H1 (cell line): ENCODE results near the gene NME1. TPM values are rescaled to one million over a fixed set of nuclear protein-coding genes. Genes with fewer than 3 reads are reported as not detected.

Source experiments
- CTCF ChIA-PET: fragments of 300-600 bp; sonication (Branson Sonifier 250); formaldehyde crosslinking; loops from one replicate; lab custom pipeline; 2021; ENCODE audit not compliant: partially characterized antibody; lab: Charles Lee
- POLR2A ChIA-PET: fragments of 300-600 bp; sonication (Branson Sonifier 250); formaldehyde crosslinking; loops from one replicate; lab custom pipeline; 2021; ENCODE audit warnings: inconsistent platforms; ENCODE audit not compliant: partially characterized antibody; lab: Charles Lee
- DNase-seq, 2 experiments: peaks; one replicate each; pipeline versions ENCODE4 v3.0.0 to v3.0.0-alpha.2; 2010 to 2022; ENCODE audit warnings: low spot score in 2 of 2, low read depth in 1 of 2, mixed read lengths in 1 of 2
- FAIRE-seq: peaks from 2 replicates; lab custom pipeline; 2011; peaks lifted over from hg19 to GRCh38; lab: Jason Lieb, UNC
- H2AFZ ChIP-seq: 2 replicates; pipeline ENCODE4 v1.8.1; 2012; ENCODE audit warnings: low read length, inconsistent platforms
- H2AK5ac ChIP-seq: 2 replicates; pipeline ENCODE4 v1.6.1; 2013; ENCODE audit warnings: low read depth, low read length
- H2BK120ac ChIP-seq: replicated peaks from 2 replicates; pipeline ENCODE3; 2013; ENCODE audit warnings: low read depth, low read length, inconsistent platforms
- H2BK12ac ChIP-seq: 2 replicates; pipeline ENCODE4 v1.6.1; 2013; ENCODE audit warnings: low read depth, low read length
- H2BK15ac ChIP-seq: 2 replicates; pipeline ENCODE4 v1.6.1; 2013; ENCODE audit warnings: low read length
- H2BK20ac ChIP-seq: 2 replicates; pipeline ENCODE4 v1.6.1; 2013; ENCODE audit warnings: low read length
- H2BK5ac ChIP-seq: 2 replicates; pipeline ENCODE4 v1.6.1; 2013; ENCODE audit warnings: low read depth, low read length
- H3K14ac ChIP-seq: 2 replicates; pipeline ENCODE4 v1.6.1; 2013; ENCODE audit warnings: inconsistent platforms; ENCODE audit not compliant: insufficient read length
- H3K18ac ChIP-seq: 2 replicates; pipeline ENCODE4 v1.6.1; 2013; ENCODE audit warnings: low read length; ENCODE audit errors: extremely low read depth
- H3K23ac ChIP-seq: 2 replicates; pipeline ENCODE4 v1.6.1; 2013; ENCODE audit warnings: inconsistent platforms; ENCODE audit not compliant: insufficient read length
- H3K23me2 ChIP-seq: 2 replicates; pipeline ENCODE4 v1.6.1; 2013; ENCODE audit warnings: low read depth, low read length
- H3K27ac ChIP-seq: 2 replicates; pipeline ENCODE4 v1.6.1; 2011; ENCODE audit warnings: low read depth, low read length, inconsistent platforms
- H3K27me3 ChIP-seq, 4 experiments: replicated peaks in 1 of 4; 1 replicate in 1 of 4; 2 replicates in 3 of 4; pipeline versions ENCODE4 v1.6.1 to v1.8.1; 2011 to 2013; ENCODE audit warnings: low read length in 3 of 4, mild to moderate bottlenecking in 3 of 4, inconsistent platforms in 2 of 4, mixed read lengths in 2 of 4, moderate library complexity in 1 of 4; ENCODE audit not compliant: control insufficient read depth in 3 of 4, insufficient read depth in 3 of 4; ENCODE audit errors: extremely low read depth in 1 of 4
- H3K36me3 ChIP-seq, 4 experiments: 2 replicates each; pipeline versions ENCODE4 v1.6.1 to v1.8.1; 2011 to 2013; ENCODE audit warnings: mild to moderate bottlenecking in 4 of 4, low read length in 3 of 4, moderate library complexity in 2 of 4, control low read depth in 1 of 4, inconsistent platforms in 1 of 4; ENCODE audit not compliant: insufficient read depth in 4 of 4, control insufficient read depth in 2 of 4
- H3K4ac ChIP-seq: replicated peaks from 2 replicates; pipeline ENCODE3; 2013; ENCODE audit warnings: low read length, low read depth, mixed read lengths, inconsistent platforms; ENCODE audit not compliant: insufficient read length
- H3K4me1 ChIP-seq, 4 experiments: replicated peaks in 1 of 4; 1 replicate in 1 of 4; 2 replicates in 3 of 4; pipeline versions ENCODE4 v1.6.1 to v1.8.1; 2011 to 2013; ENCODE audit warnings: low read length in 3 of 4, inconsistent platforms in 2 of 4, mixed read lengths in 1 of 4; ENCODE audit not compliant: insufficient read depth in 4 of 4, control insufficient read depth in 3 of 4
- H3K4me2 ChIP-seq, 2 experiments: 2 replicates each; pipeline versions ENCODE4 v1.6.1 to v1.8.1; 2011 to 2013; ENCODE audit warnings: low read depth in 2 of 2, low read length in 2 of 2, control low read depth in 1 of 2, inconsistent platforms in 1 of 2, mild to moderate bottlenecking in 1 of 2; ENCODE audit not compliant: insufficient read depth in 1 of 2
- H3K4me3 ChIP-seq, 4 experiments: fragments of 200-600, 300-600 bp in 1 of 4; sonication (generic), shearing (Covaris generic), sonication (Bioruptor Twin) in 1 of 4; 2 replicates each; pipeline versions ENCODE4 v1.5.1 to v1.8.1; 2011 to 2016; ENCODE audit warnings: low read length in 4 of 4, low read depth in 3 of 4, control low read depth in 2 of 4, inconsistent platforms in 2 of 4, mild to moderate bottlenecking in 2 of 4, mixed read lengths in 1 of 4, moderate library complexity in 1 of 4; ENCODE audit not compliant: insufficient read depth in 2 of 4; ENCODE audit errors: extremely low read depth in 1 of 4
- H3K56ac ChIP-seq: replicated peaks from 2 replicates; pipeline ENCODE3; 2013; ENCODE audit warnings: low read depth, mild to moderate bottlenecking, mixed read lengths, low read length, inconsistent platforms; ENCODE audit not compliant: insufficient read length
- H3K79me1 ChIP-seq: 2 replicates; pipeline ENCODE4 v1.6.1; 2013; ENCODE audit warnings: low read depth, low read length, control low read depth
- H3K79me2 ChIP-seq, 2 experiments: 2 replicates each; pipeline versions ENCODE4 v1.6.1 to v1.8.1; 2012 to 2013; ENCODE audit warnings: low read length in 2 of 2, mild to moderate bottlenecking in 2 of 2, inconsistent platforms in 1 of 2; ENCODE audit not compliant: insufficient read depth in 2 of 2, control insufficient read depth in 1 of 2
- H3K9ac ChIP-seq, 4 experiments: replicated peaks in 1 of 4; 1 replicate in 1 of 4; 2 replicates in 3 of 4; pipeline versions ENCODE4 v1.6.1 to v1.8.1; 2011 to 2013; ENCODE audit warnings: low read depth in 3 of 4, low read length in 3 of 4, control low read depth in 2 of 4, mild to moderate bottlenecking in 2 of 4, moderate library complexity in 2 of 4, inconsistent platforms in 1 of 4; ENCODE audit errors: extremely low read depth in 1 of 4
- H3K9me3 ChIP-seq, 2 experiments: 2 replicates each; pipeline versions ENCODE4 v1.6.1 to v1.8.1; 2012 to 2013; ENCODE audit warnings: mild to moderate bottlenecking in 2 of 2, moderate library complexity in 2 of 2, control low read depth in 1 of 2, inconsistent platforms in 1 of 2, low read depth in 1 of 2, low read length in 1 of 2, mixed read lengths in 1 of 2; ENCODE audit not compliant: insufficient read depth in 2 of 2
- H4K20me1 ChIP-seq, 2 experiments: replicated peaks in 1 of 2; 2 replicates each; pipeline versions ENCODE3 to v1.8.1; 2011 to 2013; ENCODE audit warnings: inconsistent platforms in 2 of 2, low read length in 2 of 2, mild to moderate bottlenecking in 1 of 2; ENCODE audit not compliant: insufficient read depth in 2 of 2, control insufficient read depth in 1 of 2
- H4K5ac ChIP-seq: 2 replicates; pipeline ENCODE4 v1.6.1; 2013; ENCODE audit warnings: low read length, low read depth, mixed read lengths, inconsistent platforms; ENCODE audit not compliant: insufficient read length
- H4K8ac ChIP-seq: 2 replicates; pipeline ENCODE4 v1.8.0; 2013; ENCODE audit warnings: mild to moderate bottlenecking, moderate library complexity, low read length, inconsistent platforms; ENCODE audit not compliant: insufficient read depth; ENCODE audit errors: extremely low read depth
- H4K91ac ChIP-seq: replicated peaks from 2 replicates; pipeline ENCODE3; 2013; ENCODE audit warnings: low read length, mixed read lengths, inconsistent platforms; ENCODE audit not compliant: insufficient read length
- CBX8 ChIP-seq: fragments of 300-800, 300-1000 bp; sonication (generic); IDR thresholded peaks from 2 replicates; pipeline ENCODE4 v1.7.1; 2016; ENCODE audit warnings: low read depth, low read length, borderline replicate concordance
- POLR2A ChIP-seq, 2 experiments: IDR thresholded peaks; 1 replicate in 1 of 2; 2 replicates in 1 of 2; pipeline ENCODE4 v1.6.1; 2011; ENCODE audit warnings: low read depth in 2 of 2, low read length in 2 of 2, mild to moderate bottlenecking in 2 of 2; ENCODE audit errors: control extremely low read depth in 1 of 2
- WGBS, 2 experiments: shearing (Covaris generic) in 1 of 2; methylation state at CpG; one replicate each; pipeline versions ENCODE4 v1.1.6 to v1.1.7; 2013 to 2015; ENCODE audit warnings: low lambda C conversion rate in 2 of 2, mixed read lengths in 2 of 2, inconsistent platforms in 1 of 2, low coverage in 1 of 2, missing lambda C conversion rate in 1 of 2; ENCODE audit not compliant: insufficient replicate concordance in 2 of 2, insufficient coverage in 1 of 2, insufficient read length in 1 of 2; ENCODE audit errors: extremely low coverage in 1 of 2, missing lambda C conversion rate in 1 of 2; 5-methylcytosine and 5-hydroxymethylcytosine counted together
- polyA plus RNA-seq, 7 experiments: library from polyadenylated mRNA; depleted of rRNA in 3 of 7; stranded (reverse) in 5 of 7; unstranded in 2 of 7; fragments of >200 nt in 5 of 7; fragments of 200-250 nt in 2 of 7; gene quantifications; 1 replicate in 5 of 7; 2 replicates in 1 of 7; 4 replicates in 1 of 7; pipeline versions ENCODE4 v1.2.1 to v1.2.3, GENCODE V29; 2011 to 2013; ENCODE audit warnings: missing spikeins in 2 of 7, mixed read lengths in 2 of 7
- total RNA-seq: library from RNA; stranded (reverse); fragmentation: NEBNext Ultra II Directional; extraction: Animal tissue kit (Norgen Biotek cat#: 25700); gene quantifications from 2 replicates; pipeline ENCODE4 v1.2.1, GENCODE V29; 2021

NME1 gene
- total and polyA plus RNA-seq, 2 of the 8 experiments (the other 6 are each of a cell fraction or from before 2014, with no cell fraction given): 307 to 380 TPM

- H4K8ac ChIP-seq: no peak overlapping the region; the same call in 1 of the 2 replicates
- WGBS, 2 experiments: 22% methylated on average over 6 of the region's 6 CpGs; no CpG with 5 or more reads in 1 of the 2 experiments
- H2BK120ac ChIP-seq: no peak overlapping the region
Measured at GRCh38 chr17:51154176-51154575, 817 bp downstream of the NME1 start.

More at GRCh38 chr17:51154176-51154575, 817 bp downstream of the NME1 start:
- Histone ChIP-seq H2BK15ac (no peak overlapping the region), H3K23ac (no peak overlapping the region), H3K4ac (no peak overlapping the region), H3K4me1 (peaks cover 0 to 2% (median 0%) of the 10 kb centered on the region in 4 experiments; a peak in 3 of 7 replicates), H4K91ac (no peak overlapping the region), H3K9me3 (no peaks in the 10 kb centered on the region), H2AK5ac (peak overlapping the region; percentile 2; the same call in 1 of the 2 replicates), H2AFZ (no peak overlapping the region), H4K5ac (no peak overlapping the region), H3K4me2 (peak overlapping the region; percentile 85 to 95), H3K56ac (no peak overlapping the region), H2BK5ac (no peak overlapping the region; the same call in 1 of the 2 replicates), H2BK12ac (no peak overlapping the region), H3K27me3 (no peaks in the 10 kb centered on the region), H4K20me1 (peaks cover 0 to 4% of the 10 kb centered on the region in 2 experiments), H3K9ac (peak overlapping the region; percentile 76 to 94 (median 89)), H3K18ac (no peak overlapping the region), H3K23me2 (peaks cover 5% of the 10 kb centered on the region), H3K36me3 (peaks cover 12 to 25% (median 16%) of the 10 kb centered on the region in 4 experiments), H3K4me3 (peak overlapping the region; percentile 71 to 91 (median 80)), H2BK20ac (no peak overlapping the region), H3K14ac (no peak overlapping the region), H3K79me1 (peaks cover 11% of the 10 kb centered on the region), H3K79me2 (peaks cover 10 to 49% of the 10 kb centered on the region in 2 experiments), H3K27ac (peak overlapping the region; percentile 72; the same call in 1 of the 2 replicates)
- DNase-seq (no peak), FAIRE-seq (no peak)
- POLR2A ChIA-PET: interaction anchor here (0.9 to 6.1 kb wide), 11 partner anchors 10 to 288 kb away, joined by 3 to 82 read pairs (median 5); partner anchors contain the start of genes NME2, SPAG9 and TOB1
- CTCF ChIA-PET: interaction anchor here (1.2 to 1.5 kb wide), 4 partner anchors 11 to 154 kb away, joined by 3 to 8 read pairs (median 6); no protein-coding TSS in a partner anchor
- TF ChIP-seq CBX8 (no peak), POLR2A (IDR thresholded peaks at IDR 0.05; ENCODE audit: control extremely low read depth in 1 of 2, low read depth in 2 of 2, low read length in 2 of 2) (peak in 1 of 2 experiments; percentile 11; a peak in 1 of 3 replicates)
